ENCODE measurements around the gene AQP5.

DNA sequence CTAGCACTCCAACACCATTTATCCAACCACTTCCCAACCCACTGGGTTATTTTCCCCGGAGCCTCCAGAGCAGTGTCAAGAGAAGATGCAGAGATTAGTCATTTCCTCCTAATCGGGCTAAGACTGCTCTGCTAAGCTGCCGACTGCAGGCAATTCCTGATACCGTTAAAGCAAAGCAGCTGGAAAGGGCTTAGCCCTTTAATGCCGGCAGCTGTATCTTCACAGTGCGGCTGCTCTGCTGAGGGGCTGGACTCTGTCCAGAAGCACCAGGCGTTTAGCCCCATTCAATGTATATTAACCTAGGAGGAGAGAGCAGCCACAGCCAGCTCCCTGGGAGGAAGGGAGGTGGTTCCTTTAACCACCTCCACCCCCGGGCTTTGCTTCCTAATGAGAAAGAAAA is 22.2 kb downstream of the AQP5 start:
- TF ChIP-seq, protein P1, sequence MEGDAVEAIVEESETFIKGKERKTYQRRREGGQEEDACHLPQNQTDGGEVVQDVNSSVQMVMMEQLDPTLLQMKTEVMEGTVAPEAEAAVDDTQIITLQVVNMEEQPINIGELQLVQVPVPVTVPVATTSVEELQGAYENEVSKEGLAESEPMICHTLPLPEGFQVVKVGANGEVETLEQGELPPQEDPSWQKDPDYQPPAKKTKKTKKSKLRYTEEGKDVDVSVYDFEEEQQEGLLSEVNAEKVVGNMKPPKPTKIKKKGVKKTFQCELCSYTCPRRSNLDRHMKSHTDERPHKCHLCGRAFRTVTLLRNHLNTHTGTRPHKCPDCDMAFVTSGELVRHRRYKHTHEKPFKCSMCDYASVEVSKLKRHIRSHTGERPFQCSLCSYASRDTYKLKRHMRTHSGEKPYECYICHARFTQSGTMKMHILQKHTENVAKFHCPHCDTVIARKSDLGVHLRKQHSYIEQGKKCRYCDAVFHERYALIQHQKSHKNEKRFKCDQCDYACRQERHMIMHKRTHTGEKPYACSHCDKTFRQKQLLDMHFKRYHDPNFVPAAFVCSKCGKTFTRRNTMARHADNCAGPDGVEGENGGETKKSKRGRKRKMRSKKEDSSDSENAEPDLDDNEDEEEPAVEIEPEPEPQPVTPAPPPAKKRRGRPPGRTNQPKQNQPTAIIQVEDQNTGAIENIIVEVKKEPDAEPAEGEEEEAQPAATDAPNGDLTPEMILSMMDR (IDR thresholded peaks at IDR 0.05; ENCODE audit: low read depth, low read length): no peak
- TF ChIP-seq POLR2A (IDR thresholded peaks at IDR 0.05; ENCODE audit: extremely low read depth, insufficient read length) (no peak), MAX (IDR thresholded peaks at IDR 0.05; ENCODE audit: low read depth, low read length) (no peak)
